ENCODE results near the gene CSGALNACT2.
A peak's percentile ranks its signal among the peaks of the same experiment; 100 is the strongest.

Gene CSGALNACT2

GRCh38 chr10:43201545-43202131 is 63.4 kb downstream of the CSGALNACT2 start:
- no peak for TF ChIP-seq CREB1 (IDR thresholded peaks at IDR 0.05; ENCODE audit: low read depth)
- no peak for TF ChIP-seq EGR1 (IDR thresholded peaks at IDR 0.05)
- TF ChIP-seq REST (IDR thresholded peaks at IDR 0.05; ENCODE audit: low read depth): no peak
- TF ChIP-seq YY1 (IDR thresholded peaks at IDR 0.05; ENCODE audit: low read depth): no peak
- no peak for TF ChIP-seq TEAD4 (IDR thresholded peaks at IDR 0.05)
- TF ChIP-seq TAF1 (IDR thresholded peaks at IDR 0.05; ENCODE audit: low read depth): no peak
- no peak for TF ChIP-seq EP300 (IDR thresholded peaks at IDR 0.05; ENCODE audit: borderline replicate concordance)
- TF ChIP-seq ZBTB7A (IDR thresholded peaks at IDR 0.05; ENCODE audit: low read depth): no peak
- no peak for TF ChIP-seq TCF12 (IDR thresholded peaks at IDR 0.05; ENCODE audit: low read depth)
- TF ChIP-seq FOXM1 (IDR thresholded peaks at IDR 0.05; ENCODE audit: borderline replicate concordance, low read depth): no peak
- TF ChIP-seq MAX (IDR thresholded peaks at IDR 0.05): no peak
- TF ChIP-seq NFIC (IDR thresholded peaks at IDR 0.05): no peak
- TF ChIP-seq RAD21 (IDR thresholded peaks at IDR 0.05; ENCODE audit: low read depth): no peak
- TF ChIP-seq, protein P1, sequence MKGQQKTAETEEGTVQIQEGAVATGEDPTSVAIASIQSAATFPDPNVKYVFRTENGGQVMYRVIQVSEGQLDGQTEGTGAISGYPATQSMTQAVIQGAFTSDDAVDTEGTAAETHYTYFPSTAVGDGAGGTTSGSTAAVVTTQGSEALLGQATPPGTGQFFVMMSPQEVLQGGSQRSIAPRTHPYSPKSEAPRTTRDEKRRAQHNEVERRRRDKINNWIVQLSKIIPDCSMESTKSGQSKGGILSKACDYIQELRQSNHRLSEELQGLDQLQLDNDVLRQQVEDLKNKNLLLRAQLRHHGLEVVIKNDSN (IDR thresholded peaks at IDR 0.05): no peak
- no peak for TF ChIP-seq CEBPB (IDR thresholded peaks at IDR 0.05)

DNA sequence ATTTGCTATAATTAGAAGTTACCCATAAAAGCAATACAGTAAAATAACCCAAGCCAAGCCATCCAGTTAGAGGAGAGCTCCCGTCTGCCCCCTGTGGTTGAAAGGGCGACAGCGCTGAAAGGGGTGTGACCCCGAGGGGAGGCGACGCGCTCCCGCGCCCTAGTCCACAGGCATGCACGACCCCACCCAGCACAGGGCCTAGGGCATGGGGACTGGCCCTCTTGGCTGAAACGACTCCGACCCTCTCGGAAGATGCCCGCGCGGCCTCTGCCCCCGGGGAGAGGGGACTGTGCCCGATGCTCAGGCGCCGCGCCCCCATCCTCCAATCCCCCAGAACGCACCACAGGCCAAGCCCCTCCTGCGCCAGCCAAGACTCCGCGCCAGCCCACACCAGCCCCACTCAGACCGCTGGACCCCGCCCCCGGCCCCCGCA is 64.0 kb downstream of the CSGALNACT2 start:
- TF ChIP-seq CREB1 (IDR thresholded peaks at IDR 0.05; ENCODE audit: low read depth) (no peak), ZBTB7A (IDR thresholded peaks at IDR 0.05; ENCODE audit: low read depth) (peak; percentile 40; the same call in 1 of the 2 replicates), REST (IDR thresholded peaks at IDR 0.05; ENCODE audit: low read depth) (no peak), RAD21 (IDR thresholded peaks at IDR 0.05; ENCODE audit: low read depth) (peak; percentile 7; the same call in 1 of the 2 replicates), YY1 (IDR thresholded peaks at IDR 0.05; ENCODE audit: low read depth) (no peak), EP300 (IDR thresholded peaks at IDR 0.05; ENCODE audit: borderline replicate concordance) (no peak), TAF1 (IDR thresholded peaks at IDR 0.05; ENCODE audit: low read depth) (no peak), NFIC (IDR thresholded peaks at IDR 0.05) (no peak), MAX (IDR thresholded peaks at IDR 0.05) (0 out of 2 replicates have a peak, but pooled peaks have one; percentile 13)
- TF ChIP-seq, protein P1 (IDR thresholded peaks at IDR 0.05): no peak

DNA sequence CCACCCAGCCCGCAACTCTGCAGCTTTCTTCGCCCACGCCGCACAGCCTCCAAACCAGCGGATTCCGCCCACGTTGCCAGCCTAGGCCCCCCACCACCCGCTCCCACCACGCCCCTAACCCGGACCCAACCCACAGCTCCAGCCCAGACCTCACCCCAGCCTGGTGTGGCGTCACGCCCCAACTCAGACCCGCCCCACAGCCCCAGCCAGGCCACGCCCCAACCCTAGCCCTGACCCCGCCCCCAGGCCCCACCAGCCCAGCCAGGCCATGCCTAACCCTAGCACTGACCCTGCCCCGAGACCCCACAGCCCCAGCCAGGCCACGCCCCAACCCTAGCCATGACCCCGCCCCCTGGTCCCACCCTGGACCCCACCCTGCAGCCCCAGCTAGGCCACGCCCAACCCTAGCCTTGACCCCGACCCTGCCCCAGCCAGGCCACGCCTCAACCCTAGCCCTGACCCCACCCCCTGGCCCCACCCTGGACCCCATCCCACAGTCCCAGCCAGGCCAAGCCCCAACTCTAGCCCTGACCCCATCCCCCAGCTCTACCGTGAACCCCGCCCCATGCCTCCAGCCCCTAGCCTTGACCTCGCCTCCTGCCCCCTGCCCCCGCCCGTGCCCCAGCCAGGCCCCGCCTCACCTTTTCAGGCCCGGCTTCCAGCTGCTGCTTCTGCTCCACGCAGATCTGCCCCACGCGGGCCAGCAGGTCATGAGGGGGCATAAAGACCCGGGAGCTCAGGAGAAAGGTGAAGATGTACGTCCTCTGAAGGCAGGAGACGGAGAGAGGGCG is 64.6 kb downstream of the CSGALNACT2 start:
- no peak for TF ChIP-seq CEBPB (IDR thresholded peaks at IDR 0.05)
- peak; percentile 70; the same call in 1 of the 2 replicates for TF ChIP-seq EGR1 (IDR thresholded peaks at IDR 0.05)

DNA sequence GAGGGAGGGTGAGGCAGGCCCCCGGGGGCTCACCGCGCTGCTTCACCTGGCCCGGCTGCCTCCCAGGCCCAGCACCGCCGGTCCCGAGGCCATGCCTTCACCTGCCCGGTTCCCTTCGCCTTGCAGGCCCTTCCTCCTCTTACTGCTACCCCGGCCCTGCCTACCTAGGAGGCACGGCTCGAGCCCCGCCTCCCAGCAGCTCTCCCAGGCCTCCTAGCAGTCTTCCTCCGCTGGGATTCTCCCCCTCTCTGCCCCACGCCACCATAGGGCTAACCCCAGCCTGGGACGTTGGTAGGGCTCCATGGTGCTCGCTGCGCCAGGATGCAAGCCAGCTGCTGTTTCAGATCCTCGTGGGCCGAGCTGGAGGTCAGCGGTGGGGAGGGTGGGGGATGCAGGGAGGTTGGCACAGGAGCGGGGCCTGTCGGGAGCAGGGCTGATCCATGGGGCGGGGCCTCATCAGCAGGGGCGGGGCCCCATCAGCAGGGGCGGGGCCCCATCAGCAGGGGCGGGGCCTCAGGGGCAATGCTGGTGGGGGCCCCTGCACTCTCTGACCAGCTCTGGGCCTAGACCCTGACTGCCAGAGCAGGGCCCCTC is 65.3 kb downstream of the CSGALNACT2 start:
- TF ChIP-seq TEAD4 (IDR thresholded peaks at IDR 0.05): no peak
- TF ChIP-seq REST (IDR thresholded peaks at IDR 0.05; ENCODE audit: low read depth): no peak
- no peak for TF ChIP-seq MAX (IDR thresholded peaks at IDR 0.05)
- TF ChIP-seq NFIC (IDR thresholded peaks at IDR 0.05): no peak
- TF ChIP-seq TCF12 (IDR thresholded peaks at IDR 0.05; ENCODE audit: low read depth): no peak
- no peak for TF ChIP-seq FOXM1 (IDR thresholded peaks at IDR 0.05; ENCODE audit: borderline replicate concordance, low read depth)
- TF ChIP-seq TAF1 (IDR thresholded peaks at IDR 0.05; ENCODE audit: low read depth): no peak
- no peak for TF ChIP-seq EP300 (IDR thresholded peaks at IDR 0.05; ENCODE audit: borderline replicate concordance)
- TF ChIP-seq ZBTB7A (IDR thresholded peaks at IDR 0.05; ENCODE audit: low read depth): no peak
- no peak for TF ChIP-seq RAD21 (IDR thresholded peaks at IDR 0.05; ENCODE audit: low read depth)
- TF ChIP-seq CEBPB (IDR thresholded peaks at IDR 0.05): no peak
- TF ChIP-seq, protein P1 (IDR thresholded peaks at IDR 0.05): no peak
- no peak for TF ChIP-seq EGR1 (IDR thresholded peaks at IDR 0.05)
